Esophagus muscularis mucosa (tissue), 4 donors: ENCODE measurements around the gene CASTOR2. TPM values are rescaled to one million over a fixed set of nuclear protein-coding genes. Genes with fewer than 3 reads are reported as not detected.
"Not testable (repeated sequence)": the region's sequence is repeated elsewhere in the genome, so short reads cannot be mapped to it uniquely, and the experiment has no call there.

Source experiments
- DNase-seq: peaks from one replicate; pipeline ENCODE4 v3.0.0-alpha.2; 2017; ENCODE audit errors: extremely low spot score
- H3K27ac ChIP-seq, 4 donors: fragments of 200-600 bp; sonication (generic); replicated peaks in 1 of 4; 1 replicate in 3 of 4; 2 replicates in 1 of 4; pipeline ENCODE4 v1.5.1; 2016 to 2019; ENCODE audit warnings: mild to moderate bottlenecking in 1 of 4
- H3K27me3 ChIP-seq, 4 donors: fragments of 200-600 bp; sonication (generic); one replicate each; pipeline versions ENCODE4 v1.5.1 to v1.6.0; 2016 to 2019
- H3K36me3 ChIP-seq, 4 donors: fragments of 200-600 bp; sonication (generic); one replicate each; pipeline ENCODE4 v1.5.1; 2016 to 2019
- H3K4me1 ChIP-seq, 4 donors: fragments of 200-600 bp; sonication (generic); one replicate each; pipeline ENCODE4 v1.5.1; 2016 to 2019
- H3K4me3 ChIP-seq, 4 donors: fragments of 200-600 bp; sonication (generic); 1 replicate in 2 of 4; 2 replicates in 2 of 4; pipeline ENCODE4 v1.5.1; 2016 to 2019; ENCODE audit warnings: mild to moderate bottlenecking in 4 of 4, moderate library complexity in 1 of 4
- H3K9me3 ChIP-seq, 4 donors: fragments of 200-600 bp; sonication (generic); 1 replicate in 3 of 4; 2 replicates in 1 of 4; pipeline ENCODE4 v1.5.1; 2016 to 2019
- EP300 ChIP-seq: sonication (generic); formaldehyde crosslinking; IDR thresholded peaks from one replicate; pipeline ENCODE4 v1.6.1; 2017; ENCODE audit warnings: antibody characterized with exemption
- POLR2A ChIP-seq: fragments of 450-650 bp; IDR thresholded peaks from one replicate; pipeline ENCODE4 v1.6.1; 2017; ENCODE audit warnings: antibody characterized with exemption, moderate library complexity, mild to moderate bottlenecking, low read depth
- POLR2AphosphoS5 ChIP-seq, 2 donors: sonication (generic); formaldehyde crosslinking; IDR thresholded peaks; one replicate each; pipeline ENCODE4 v1.6.1; 2017; ENCODE audit warnings: antibody characterized with exemption in 2 of 2
- WGBS: methylation state at CpG from one replicate; pipeline ENCODE4 v1.1.5; 2018; 5-methylcytosine and 5-hydroxymethylcytosine counted together
- intact Hi-C: fragments of 100-400 bp; cut with DNase I; formaldehyde crosslinking; loops from one replicate; pipeline ENCODE4 v1.15.1; 2023
- total RNA-seq, 4 donors: library from RNA; depleted of rRNA; stranded (reverse); fragments of >200 nt; gene quantifications; one replicate each; pipeline versions ENCODE4 v1.1.0 to v1.2.1, GENCODE V29; 2016
- TF ChIP-seq, protein P1 (sequence below), 3 experiments: fragments of 200-600 bp in 2 of 3; fragments of 450-650 bp in 1 of 3; sonication (generic) in 2 of 3; IDR thresholded peaks; one replicate each; pipeline ENCODE4 v1.5.1; 2017 to 2019; ENCODE audit warnings: antibody characterized with exemption in 3 of 3, mild to moderate bottlenecking in 2 of 3, moderate library complexity in 1 of 3

The CASTOR2 gene
- total RNA-seq, 4 donors from 2014 or later: 10.8 to 41.5 (median 27.3) TPM

DNA sequence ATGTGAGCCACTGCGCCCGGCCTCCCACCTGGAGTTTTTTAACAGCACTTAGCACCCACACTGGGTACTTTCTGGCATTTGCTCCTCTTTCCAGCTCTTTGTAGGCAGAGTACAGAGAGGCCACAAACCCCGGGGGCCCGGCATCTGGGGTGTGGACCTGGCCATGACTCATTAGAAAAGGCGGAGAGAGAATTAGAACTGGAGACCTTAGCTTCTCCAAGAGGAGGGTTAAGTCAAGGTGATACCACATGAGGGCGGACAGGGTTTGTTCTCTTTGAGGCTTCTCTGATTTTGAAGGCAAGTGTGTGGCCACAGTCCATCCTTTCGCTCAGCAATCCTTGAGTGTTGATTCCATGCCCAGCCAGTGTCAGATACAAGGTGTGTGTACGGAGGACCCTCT lies 36.9 kb downstream of the CASTOR2 start:
- 90% methylated on average over 8 of the region's 8 CpGs for WGBS
- intact Hi-C loops, H3K36me3 ChIP-seq, H3K27me3 ChIP-seq, H3K9me3 ChIP-seq, H3K4me3 ChIP-seq, DNase-seq, H3K27ac ChIP-seq: not testable (repeated sequence)
- H3K4me1 ChIP-seq: peaks cover 5 to 20% (median 10%) of the 10 kb centered on the region in 4 donors

DNA sequence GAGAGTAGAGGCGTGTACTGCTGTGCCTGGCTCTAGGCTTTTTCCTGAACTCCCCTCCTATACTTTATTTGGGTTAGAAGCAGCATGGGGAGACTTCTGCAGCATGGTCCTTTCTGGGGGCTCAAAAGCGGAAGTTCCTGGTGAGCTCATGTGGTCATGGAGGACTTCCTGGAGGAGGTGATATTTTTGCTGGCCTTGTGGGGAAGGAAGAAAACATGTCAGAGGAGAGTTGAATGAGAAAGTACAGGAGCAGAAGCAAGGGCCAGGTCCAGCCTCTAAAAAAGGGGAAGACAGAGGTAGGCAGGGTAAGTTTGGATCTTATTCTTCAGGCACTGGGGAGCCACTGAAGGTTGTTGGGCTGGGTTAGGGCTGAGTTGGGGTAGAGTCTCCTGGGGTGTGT lies 45.5 kb downstream of the CASTOR2 start:
- TF ChIP-seq POLR2A (no peak), EP300 (no peak), POLR2AphosphoS5 (IDR thresholded peaks at IDR 0.05) (no peak)
- TF ChIP-seq, protein P1, sequence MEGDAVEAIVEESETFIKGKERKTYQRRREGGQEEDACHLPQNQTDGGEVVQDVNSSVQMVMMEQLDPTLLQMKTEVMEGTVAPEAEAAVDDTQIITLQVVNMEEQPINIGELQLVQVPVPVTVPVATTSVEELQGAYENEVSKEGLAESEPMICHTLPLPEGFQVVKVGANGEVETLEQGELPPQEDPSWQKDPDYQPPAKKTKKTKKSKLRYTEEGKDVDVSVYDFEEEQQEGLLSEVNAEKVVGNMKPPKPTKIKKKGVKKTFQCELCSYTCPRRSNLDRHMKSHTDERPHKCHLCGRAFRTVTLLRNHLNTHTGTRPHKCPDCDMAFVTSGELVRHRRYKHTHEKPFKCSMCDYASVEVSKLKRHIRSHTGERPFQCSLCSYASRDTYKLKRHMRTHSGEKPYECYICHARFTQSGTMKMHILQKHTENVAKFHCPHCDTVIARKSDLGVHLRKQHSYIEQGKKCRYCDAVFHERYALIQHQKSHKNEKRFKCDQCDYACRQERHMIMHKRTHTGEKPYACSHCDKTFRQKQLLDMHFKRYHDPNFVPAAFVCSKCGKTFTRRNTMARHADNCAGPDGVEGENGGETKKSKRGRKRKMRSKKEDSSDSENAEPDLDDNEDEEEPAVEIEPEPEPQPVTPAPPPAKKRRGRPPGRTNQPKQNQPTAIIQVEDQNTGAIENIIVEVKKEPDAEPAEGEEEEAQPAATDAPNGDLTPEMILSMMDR (IDR thresholded peaks at IDR 0.05): no peak
- H3K4me3 ChIP-seq: no peak overlapping the region
- peaks cover 0 to 34% (median 24%) of the 10 kb centered on the region in 4 donors for H3K36me3 ChIP-seq
- H3K4me1 ChIP-seq: peaks cover 0 to 8% (median 3%) of the 10 kb centered on the region in 4 donors
- H3K27ac ChIP-seq: no peak overlapping the region
- DNase-seq: no peak
- no peaks in the 10 kb centered on the region for H3K9me3 ChIP-seq
- WGBS: 100% methylated on average over 2 of the region's 2 CpGs
- H3K27me3 ChIP-seq: no peaks in the 10 kb centered on the region
- intact Hi-C loops: no loop called here

DNA sequence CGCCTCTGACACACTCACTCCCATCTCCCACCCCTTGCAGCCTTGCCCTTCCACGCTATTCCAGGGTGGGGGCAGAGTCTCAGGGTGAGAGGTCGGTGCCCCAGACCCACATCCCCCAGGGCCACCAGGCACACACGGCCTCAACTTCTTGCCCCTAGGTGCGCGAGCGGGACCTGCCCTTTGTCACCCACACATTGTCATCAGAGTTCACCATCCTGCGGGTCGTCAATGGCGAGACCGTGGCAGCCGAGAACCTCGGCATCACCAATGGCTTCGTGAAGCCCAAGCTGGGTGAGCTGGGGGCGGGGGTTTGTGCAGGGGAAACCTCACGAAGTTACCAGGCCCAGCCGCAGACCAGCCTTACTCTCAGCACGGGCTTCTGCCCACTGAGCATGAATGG lies 53.3 kb downstream of the CASTOR2 start:
- no peaks in the 10 kb centered on the region for H3K9me3 ChIP-seq
- H3K27me3 ChIP-seq: no peaks in the 10 kb centered on the region
- intact Hi-C loops: no loop called here
- peaks cover 0 to 8% (median 3%) of the 10 kb centered on the region in 4 donors for H3K4me1 ChIP-seq
- no peak for DNase-seq
- H3K27ac ChIP-seq: no peak overlapping the region
- TF ChIP-seq, protein P1 (IDR thresholded peaks at IDR 0.05): no peak
- no peak for TF ChIP-seq EP300
- TF ChIP-seq POLR2AphosphoS5 (IDR thresholded peaks at IDR 0.05): no peak
- no peak for TF ChIP-seq POLR2A
- H3K36me3 ChIP-seq: peaks cover 8 to 58% (median 56%) of the 10 kb centered on the region in 4 donors
- 95% methylated on average over 13 of the region's 18 CpGs for WGBS
- H3K4me3 ChIP-seq: no peak overlapping the region

DNA sequence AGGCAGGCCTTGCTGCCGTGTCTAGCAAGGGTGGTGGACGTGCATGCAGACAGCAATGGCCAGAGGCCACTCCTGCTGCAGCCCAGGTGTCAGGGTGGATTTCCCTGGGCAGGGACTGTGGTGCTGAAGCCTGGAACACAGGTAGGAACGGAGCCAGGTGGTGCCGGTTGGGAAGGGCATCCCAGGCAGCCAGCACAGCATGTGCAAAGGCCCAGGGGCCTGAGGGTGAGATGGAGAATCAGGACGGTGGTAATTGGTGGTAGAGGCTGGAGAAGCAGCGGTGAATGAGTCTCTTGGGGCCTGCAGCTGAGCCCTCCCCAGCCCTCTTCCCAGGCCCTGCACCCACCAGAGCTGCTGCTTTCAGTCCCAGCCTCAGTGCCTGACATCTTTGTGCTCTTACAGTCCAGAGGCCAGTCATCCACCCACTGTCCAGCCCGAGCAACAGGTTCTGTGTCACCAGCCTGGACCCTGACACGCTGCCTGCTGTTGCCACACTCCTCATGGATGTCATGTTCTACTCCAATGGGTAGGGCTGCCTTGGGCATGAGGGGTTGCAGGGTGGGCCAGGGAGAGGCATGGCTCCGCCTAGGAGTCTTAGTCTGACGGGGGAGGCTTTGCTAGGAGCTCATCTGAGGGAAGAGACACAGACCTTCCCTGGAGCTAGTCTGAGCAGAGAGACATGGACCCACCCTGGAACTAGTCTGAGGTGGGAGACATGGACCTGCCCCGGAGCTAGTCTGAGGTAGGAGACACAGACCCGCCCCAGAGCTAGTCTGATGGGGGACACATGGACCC lies 54.3 kb downstream of the CASTOR2 start:
- Histone ChIP-seq H3K4me3 (no peak overlapping the region), H3K4me1 (peaks cover 0 to 8% (median 3%) of the 10 kb centered on the region in 4 donors), H3K27ac (no peak overlapping the region), H3K27me3 (no peaks in the 10 kb centered on the region), H3K9me3 (no peaks in the 10 kb centered on the region), H3K36me3 (peaks cover 8 to 66% (median 60%) of the 10 kb centered on the region in 4 donors)
- 92% methylated on average over 8 of the region's 12 CpGs for WGBS
- intact Hi-C loops: no loop called here
- no peak for TF ChIP-seq POLR2A
- TF ChIP-seq, protein P1 (IDR thresholded peaks at IDR 0.05): no peak
- no peak for TF ChIP-seq POLR2AphosphoS5 (IDR thresholded peaks at IDR 0.05)
- no peak for TF ChIP-seq EP300
- no peak for DNase-seq

DNA sequence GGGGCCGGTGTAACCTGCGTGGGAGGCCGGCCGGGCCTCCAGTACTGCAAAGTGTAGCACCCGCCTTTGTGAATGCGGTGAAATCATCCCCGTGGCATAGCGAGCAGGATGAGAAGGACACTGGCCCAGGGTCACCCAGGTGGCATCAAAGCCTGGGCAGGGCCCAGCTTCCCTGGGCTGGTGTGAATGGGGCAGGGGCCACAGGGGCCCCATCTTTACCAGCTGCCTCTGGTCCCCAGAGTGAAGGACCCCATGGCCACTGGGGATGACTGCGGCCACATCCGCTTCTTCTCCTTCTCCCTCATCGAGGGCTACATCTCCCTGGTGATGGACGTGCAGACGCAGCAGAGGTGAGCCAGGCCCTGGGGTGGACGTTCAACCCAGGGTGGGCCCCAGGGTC lies 55.3 kb downstream of the CASTOR2 start:
- H3K4me1 ChIP-seq: peaks cover 0 to 1% (median under 1%) of the 10 kb centered on the region in 4 donors
- TF ChIP-seq POLR2A (no peak), EP300 (no peak), POLR2AphosphoS5 (IDR thresholded peaks at IDR 0.05) (no peak)
- TF ChIP-seq, protein P1 (IDR thresholded peaks at IDR 0.05): no peak
- H3K36me3 ChIP-seq: peaks cover 8 to 76% (median 71%) of the 10 kb centered on the region in 4 donors
- no peak overlapping the region for H3K27ac ChIP-seq
- no peaks in the 10 kb centered on the region for H3K9me3 ChIP-seq
- no peaks in the 10 kb centered on the region for H3K27me3 ChIP-seq
- 95% methylated on average over 14 of the region's 14 CpGs for WGBS
- DNase-seq: no peak
- no peak overlapping the region for H3K4me3 ChIP-seq
- intact Hi-C loops: no loop called here
